SK-N-MC (cell line): ENCODE measurements around the gene ZFP36.

Experiments
- EZH2 ChIP-seq: fragments of 200-600 bp; sonication (generic); IDR thresholded peaks from one replicate; pipeline ENCODE4 v1.6.1; 2017; ENCODE audit warnings: antibody characterized with exemption
- FOXP2 ChIP-seq: optimal IDR thresholded peaks from 2 replicates; pipeline ENCODE3; 2011; ENCODE audit warnings: mild to moderate bottlenecking, moderate library complexity; ENCODE audit not compliant: insufficient read depth; ENCODE audit errors: extremely low read length, control extremely low read depth
- POLR2AphosphoS5 ChIP-seq: IDR thresholded peaks from 2 replicates; pipeline ENCODE4 v1.6.1; 2012; ENCODE audit warnings: mild to moderate bottlenecking, low read depth, low read length, borderline replicate concordance

DNA sequence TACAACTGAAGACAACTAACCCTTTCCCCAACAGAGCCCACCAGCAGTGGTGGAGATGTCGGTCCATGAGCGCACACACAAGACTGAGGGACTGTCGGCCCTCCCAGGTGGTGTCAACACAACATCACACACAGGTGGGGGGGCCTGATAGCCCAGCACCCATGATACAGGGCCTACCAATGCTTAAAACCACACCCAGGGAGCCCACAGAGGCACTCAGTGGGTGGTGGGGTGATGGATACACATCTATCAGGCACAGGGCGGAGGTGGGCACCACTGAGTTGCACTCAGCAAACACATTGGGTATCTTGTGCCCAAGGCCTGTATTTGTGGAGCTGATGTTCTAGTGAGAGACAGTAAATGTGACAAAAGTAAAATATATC lies 7.0 kb upstream of the ZFP36 start:
- peak; percentile 47; the same call in 1 of the 2 replicates for TF ChIP-seq POLR2AphosphoS5
- no peak for TF ChIP-seq EZH2
- no peak for TF ChIP-seq FOXP2
